ENCODE data around the gene FBXO28. TPM values are rescaled to one million over a fixed set of nuclear protein-coding genes. Genes with fewer than 3 reads are reported as not detected.

The FBXO28 gene
- total and polyA plus RNA-seq, 2 donors (not counting 3 experiments of a cell fraction or from before 2014, with no cell fraction given) = 8.9 to 32.6 TPM

DNA sequence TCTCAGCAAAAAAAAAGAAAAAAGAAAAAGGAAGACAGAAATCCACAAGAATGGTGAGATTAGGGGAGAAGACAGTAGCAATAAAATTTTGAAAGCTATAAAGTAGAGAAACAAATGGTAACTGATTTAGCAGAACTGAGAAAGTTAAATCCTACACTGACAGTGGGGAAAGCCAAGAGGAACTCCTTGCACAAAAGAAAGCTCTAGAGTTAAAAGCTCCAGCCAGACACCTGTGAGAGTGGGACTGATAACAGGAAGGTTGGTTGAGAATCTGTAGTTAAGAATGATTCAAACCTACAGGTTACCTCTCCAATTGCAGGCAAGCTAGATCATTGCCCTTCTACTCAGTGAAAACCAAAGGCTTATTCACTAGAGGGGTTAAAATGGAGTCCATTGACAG is 23.6 kb downstream of the FBXO28 start:
- Histone ChIP-seq H3K79me2 (ENCODE audit: control insufficient read depth, insufficient read depth, low read length) (peaks cover 2% of the 10 kb centered on the region), H3K9ac (replicated peaks; ENCODE audit: extremely low read depth, insufficient read depth, low read length) (no peak overlapping the region), H3K4me2 (ENCODE audit: insufficient read depth, low read length) (no peak overlapping the region), H3K4me1 (ENCODE audit: control insufficient read depth, extremely low read depth, insufficient read depth, low read length) (no peaks in the 10 kb centered on the region), H3K27ac (ENCODE audit: insufficient read depth, low read depth, low read length) (no peak overlapping the region), H3K9me1 (replicated peaks; ENCODE audit: control insufficient read depth, extremely low read depth, insufficient read depth, low read length) (no peaks in the 10 kb centered on the region), H3K27me3 (ENCODE audit: control insufficient read depth in 2 of 2, insufficient read depth in 2 of 2, low read length in 2 of 2) (no peaks in the 10 kb centered on the region), H3K36me3 (ENCODE audit: control insufficient read depth in 2 of 2, extremely low read depth in 1 of 2, insufficient read depth in 2 of 2, low read length in 2 of 2) (peaks cover under 1 to 2% of the 10 kb centered on the region in 2 experiments), H4K20me1 (replicated peaks; ENCODE audit: control insufficient read depth, extremely low read depth, insufficient read depth, low read length) (no peaks in the 10 kb centered on the region), H3K4me3 (replicated peaks in 1 of 3; ENCODE audit: insufficient read depth in 1 of 3, low read depth in 1 of 3, low read length in 3 of 3) (no peak overlapping the region), H2AFZ (ENCODE audit: low read depth, low read length) (no peak overlapping the region), H3K9me3 (replicated peaks; ENCODE audit: control insufficient read depth, insufficient read depth, low read length) (no peaks in the 10 kb centered on the region)
- dilution Hi-C loops (cut with MboI; ENCODE audit: extremely low pct_ligation_motif_present, low sequenced_read_pairs) = no loop called here
- BruUV-seq (replicated peaks) = no TSS peak
- POLR2A ChIA-PET = no interaction called here
- intact Hi-C loops (cut with micrococcal nuclease) = no loop called here
- DNase-seq (ENCODE audit: low read depth, low spot score) = no peak
- CTCF ChIA-PET = interaction anchor here (0.8 to 1.8 kb wide), 3 partner anchors 9 to 17 kb away, joined by 3 to 8 read pairs (median 3); no protein-coding TSS in a partner anchor
- TF ChIP-seq JUN (IDR thresholded peaks at IDR 0.05; ENCODE audit: borderline replicate concordance, insufficient read depth, insufficient read length, low read depth) (no peak), MYC (IDR thresholded peaks at IDR 0.05; ENCODE audit: low read depth, low read length) (no peak), GATA2 (IDR thresholded peaks at IDR 0.05; ENCODE audit: insufficient read depth, insufficient read length, low read depth, low read length) (no peak), EZH2 (IDR thresholded peaks at IDR 0.05; ENCODE audit: borderline replicate concordance, low read depth, low read length, severe bottlenecking) (no peak), FOS (IDR thresholded peaks at IDR 0.05; ENCODE audit: borderline replicate concordance, insufficient read depth, low read length) (no peak), POLR2AphosphoS5 (IDR thresholded peaks at IDR 0.05; ENCODE audit: insufficient read depth, low read depth, low read length) (no peak), POLR2A (IDR thresholded peaks at IDR 0.05; ENCODE audit: low read depth, low read length) (no peak)
- TF ChIP-seq, protein P1, sequence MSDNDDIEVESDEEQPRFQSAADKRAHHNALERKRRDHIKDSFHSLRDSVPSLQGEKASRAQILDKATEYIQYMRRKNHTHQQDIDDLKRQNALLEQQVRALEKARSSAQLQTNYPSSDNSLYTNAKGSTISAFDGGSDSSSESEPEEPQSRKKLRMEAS (IDR thresholded peaks at IDR 0.05; ENCODE audit: insufficient read depth, insufficient read length) = no peak
- TF ChIP-seq, protein P2, sequence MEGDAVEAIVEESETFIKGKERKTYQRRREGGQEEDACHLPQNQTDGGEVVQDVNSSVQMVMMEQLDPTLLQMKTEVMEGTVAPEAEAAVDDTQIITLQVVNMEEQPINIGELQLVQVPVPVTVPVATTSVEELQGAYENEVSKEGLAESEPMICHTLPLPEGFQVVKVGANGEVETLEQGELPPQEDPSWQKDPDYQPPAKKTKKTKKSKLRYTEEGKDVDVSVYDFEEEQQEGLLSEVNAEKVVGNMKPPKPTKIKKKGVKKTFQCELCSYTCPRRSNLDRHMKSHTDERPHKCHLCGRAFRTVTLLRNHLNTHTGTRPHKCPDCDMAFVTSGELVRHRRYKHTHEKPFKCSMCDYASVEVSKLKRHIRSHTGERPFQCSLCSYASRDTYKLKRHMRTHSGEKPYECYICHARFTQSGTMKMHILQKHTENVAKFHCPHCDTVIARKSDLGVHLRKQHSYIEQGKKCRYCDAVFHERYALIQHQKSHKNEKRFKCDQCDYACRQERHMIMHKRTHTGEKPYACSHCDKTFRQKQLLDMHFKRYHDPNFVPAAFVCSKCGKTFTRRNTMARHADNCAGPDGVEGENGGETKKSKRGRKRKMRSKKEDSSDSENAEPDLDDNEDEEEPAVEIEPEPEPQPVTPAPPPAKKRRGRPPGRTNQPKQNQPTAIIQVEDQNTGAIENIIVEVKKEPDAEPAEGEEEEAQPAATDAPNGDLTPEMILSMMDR (IDR thresholded peaks at IDR 0.05; ENCODE audit: extremely low read depth in 1 of 2, insufficient read depth in 1 of 2, low read depth in 1 of 2, low read length in 2 of 2) = no peak
- no peak for FAIRE-seq

Measured in endothelial cell of umbilical vein (primary cell).